GM23248 (cell line): ENCODE data around the gene PHLPP1.

ENCODE experiments used
- EZH2 ChIP-seq: fragments of 200-600 bp; sonication (generic); IDR thresholded peaks from 2 replicates; pipeline ENCODE4 v1.6.1; 2018; ENCODE audit warnings: antibody characterized with exemption, mild to moderate bottlenecking; ENCODE audit not compliant: insufficient read depth, poor library complexity, severe bottlenecking
- EZH2phosphoT487 ChIP-seq: fragments of 200-600 bp; sonication (generic); IDR thresholded peaks from 2 replicates; pipeline ENCODE4 v1.6.1; 2018; ENCODE audit warnings: antibody characterized with exemption, moderate library complexity, mild to moderate bottlenecking, low read depth; ENCODE audit not compliant: insufficient read depth

DNA sequence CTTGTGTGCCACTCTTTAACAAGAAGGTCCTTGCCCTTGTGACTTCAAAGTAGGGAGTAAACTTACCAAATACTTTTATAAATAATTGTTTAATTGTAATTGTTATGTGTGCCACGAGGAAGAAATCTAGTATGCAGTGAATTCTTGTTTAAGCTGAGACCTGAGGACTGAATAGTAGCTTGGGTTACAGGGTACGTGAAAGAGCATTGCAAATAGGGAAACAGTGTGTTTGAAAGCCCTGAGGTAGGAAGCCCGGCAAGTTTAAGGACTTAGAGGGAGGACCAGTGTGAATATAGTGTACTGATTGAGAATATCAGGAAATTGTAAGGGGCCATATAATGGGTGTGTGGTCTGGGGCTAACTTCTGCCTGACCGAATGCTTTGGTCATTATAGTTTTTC lies 26.2 kb downstream of the PHLPP1 start:
- TF ChIP-seq EZH2 (no peak), EZH2phosphoT487 (no peak)
